ENCODE results near the gene TSSC4.

Gene TSSC4

GRCh38 chr11:2368851-2369180 lies 31.7 kb upstream of the TSSC4 start:
- DNase-seq = no peak

GRCh38 chr11:2369320-2369719 lies 31.2 kb upstream of the TSSC4 start:
- DNase-seq = no peak

GRCh38 chr11:2369896-2370295 lies 30.7 kb upstream of the TSSC4 start:
- no peak for DNase-seq

GRCh38 chr11:2374456-2375201 lies 25.9 kb upstream of the TSSC4 start:
- no peak for DNase-seq

GRCh38 chr11:2375341-2375853 lies 25.2 kb upstream of the TSSC4 start:
- DNase-seq = no peak

- DNase-seq = no peak
These were observed 24.5 kb upstream of the TSSC4 start for GRCh38 chr11:2375964-2376551.

- peak in 36 of 51 donors; percentile 29 to 81 (median 55) for DNase-seq
These were observed 23.6 kb upstream of the TSSC4 start, which contains the start of gene CD81 for GRCh38 chr11:2376751-2377451. Gene CD81 (plus strand): TSS chr11:2377310. CDS start chr11:2377550, 240 bp downstream.

- peak in 29 of 51 donors; percentile 12 to 76 (median 55) for DNase-seq
These were observed 22.8 kb upstream of the TSSC4 start for GRCh38 chr11:2377511-2378443.

- peak in 7 of 51 donors; percentile 13 to 55 (median 30) for DNase-seq
These were observed 21.9 kb upstream of the TSSC4 start for GRCh38 chr11:2378527-2379210.

GRCh38 chr11:2379466-2380174 lies 20.9 kb upstream of the TSSC4 start:
- no peak for DNase-seq

GRCh38 chr11:2380396-2380795 lies 20.2 kb upstream of the TSSC4 start:
- no peak for DNase-seq

- DNase-seq = peak in 32 of 51 donors; percentile 25 to 74 (median 50)
These were observed 19.7 kb upstream of the TSSC4 start for GRCh38 chr11:2380807-2381350.

GRCh38 chr11:2381494-2382128 lies 18.9 kb upstream of the TSSC4 start:
- DNase-seq = no peak

GRCh38 chr11:2382129-2382517 lies 18.4 kb upstream of the TSSC4 start:
- DNase-seq = peak in 2 of 51 donors; percentile 5 to 23

- peak in 18 of 51 donors; percentile 27 to 61 (median 48) for DNase-seq
These were observed 17.4 kb upstream of the TSSC4 start for GRCh38 chr11:2382936-2383851.

GRCh38 chr11:2383852-2384804 lies 16.4 kb upstream of the TSSC4 start:
- DNase-seq = peak in 24 of 51 donors; percentile 20 to 75 (median 47)
